Left lung (tissue), 10 donors: ENCODE measurements around the gene EXOC3. TPM values are rescaled to one million over a fixed set of nuclear protein-coding genes. Genes with fewer than 3 reads are reported as not detected.

ENCODE experiments used
- ATAC-seq: fragments of 200-7000 bp; cut with Tn5 transposase; one replicate; pipeline ENCODE4 v1.9.1; 2020; ENCODE audit warnings: moderate library complexity
- DNase-seq, 4 donors: peaks; one replicate each; pipeline ENCODE4 v3.0.0-alpha.2; 2013 to 2020
- H3K27ac ChIP-seq, 2 donors: fragments of 200-600 bp; sonication (generic) in 1 of 2; one replicate each; pipeline versions ENCODE4 v1.5.0 to v1.8.0; 2020 to 2021
- H3K27me3 ChIP-seq, 2 donors: fragments of 200-600 bp; sonication (generic) in 1 of 2; one replicate each; pipeline versions ENCODE4 v1.5.0 to v1.8.0; 2020 to 2021
- H3K36me3 ChIP-seq, 2 donors: fragments of 200-600 bp; sonication (generic) in 1 of 2; one replicate each; pipeline versions ENCODE4 v1.5.0 to v1.8.0; 2020 to 2021
- H3K4me1 ChIP-seq, 2 donors: fragments of 200-600 bp; one replicate each; pipeline ENCODE4 v1.8.0; 2021
- H3K4me3 ChIP-seq, 2 donors: fragments of 200-600 bp; sonication (generic) in 1 of 2; one replicate each; pipeline versions ENCODE4 v1.5.0 to v1.8.0; 2020 to 2021; ENCODE audit warnings: mild to moderate bottlenecking in 1 of 2
- H3K9me3 ChIP-seq, 2 donors: fragments of 200-600 bp; sonication (generic) in 1 of 2; one replicate each; pipeline versions ENCODE4 v1.5.0 to v1.8.0; 2020 to 2021
- intact Hi-C, 2 donors: fragments of 100-400 bp; cut with DNase I; formaldehyde crosslinking; loops; one replicate each; pipeline versions ENCODE4 v1.11.2 to v1.14.2; 2022
- polyA plus RNA-seq, 6 donors: library from polyadenylated mRNA; unstranded; fragments of 120-200 nt; gene quantifications; one replicate each; pipeline ENCODE4 v1.2.1, GENCODE V29; 2013; ENCODE audit not compliant: insufficient read length in 6 of 6
- total RNA-seq, 2 donors: library from RNA; stranded (reverse); fragmentation: NEBNext Ultra II Directional; extraction: Animal tissue kit (Norgen Biotek cat#: 25700); gene quantifications; one replicate each; pipeline ENCODE4 v1.2.1, GENCODE V29; 2021
- TF ChIP-seq, protein P1 (sequence below), 2 donors: fragments of 200-600 bp; sonication (generic) in 1 of 2; IDR thresholded peaks; one replicate each; pipeline versions ENCODE4 v1.5.0 to v1.8.0; 2021; ENCODE audit warnings: antibody characterized with exemption in 2 of 2
- donor health status: DM: no; HTN: yes; CAD: no.
- donor health status: DM: no; HTN: no; CAD: no.

The EXOC3 gene
- total and polyA plus RNA-seq, 8 donors: 43.8 to 62.4 (median 57.0) TPM

- Histone ChIP-seq H3K4me3 (no peak overlapping the region), H3K36me3 (no peaks in the 10 kb centered on the region), H3K4me1 (no peaks in the 10 kb centered on the region), H3K27ac (no peak overlapping the region), H3K27me3 (peaks cover 0 to 84% of the 10 kb centered on the region in 2 donors), H3K9me3 (no peaks in the 10 kb centered on the region)
- no peak for DNase-seq
- TF ChIP-seq, protein P1, sequence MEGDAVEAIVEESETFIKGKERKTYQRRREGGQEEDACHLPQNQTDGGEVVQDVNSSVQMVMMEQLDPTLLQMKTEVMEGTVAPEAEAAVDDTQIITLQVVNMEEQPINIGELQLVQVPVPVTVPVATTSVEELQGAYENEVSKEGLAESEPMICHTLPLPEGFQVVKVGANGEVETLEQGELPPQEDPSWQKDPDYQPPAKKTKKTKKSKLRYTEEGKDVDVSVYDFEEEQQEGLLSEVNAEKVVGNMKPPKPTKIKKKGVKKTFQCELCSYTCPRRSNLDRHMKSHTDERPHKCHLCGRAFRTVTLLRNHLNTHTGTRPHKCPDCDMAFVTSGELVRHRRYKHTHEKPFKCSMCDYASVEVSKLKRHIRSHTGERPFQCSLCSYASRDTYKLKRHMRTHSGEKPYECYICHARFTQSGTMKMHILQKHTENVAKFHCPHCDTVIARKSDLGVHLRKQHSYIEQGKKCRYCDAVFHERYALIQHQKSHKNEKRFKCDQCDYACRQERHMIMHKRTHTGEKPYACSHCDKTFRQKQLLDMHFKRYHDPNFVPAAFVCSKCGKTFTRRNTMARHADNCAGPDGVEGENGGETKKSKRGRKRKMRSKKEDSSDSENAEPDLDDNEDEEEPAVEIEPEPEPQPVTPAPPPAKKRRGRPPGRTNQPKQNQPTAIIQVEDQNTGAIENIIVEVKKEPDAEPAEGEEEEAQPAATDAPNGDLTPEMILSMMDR (IDR thresholded peaks at IDR 0.05): no peak
- no peak for ATAC-seq
- intact Hi-C loops: no loop called here
These were observed 45.3 kb downstream of the EXOC3 start for GRCh38 chr5:488241-488640.

- peaks cover 0 to 84% of the 10 kb centered on the region in 2 donors for H3K27me3 ChIP-seq
- ATAC-seq (no peak), DNase-seq (no peak)
- H3K4me3 ChIP-seq: no peak overlapping the region
- no peak overlapping the region for H3K27ac ChIP-seq
- H3K4me1 ChIP-seq: no peaks in the 10 kb centered on the region
- no peaks in the 10 kb centered on the region for H3K9me3 ChIP-seq
- intact Hi-C loops: no loop called here
- TF ChIP-seq, protein P1 (IDR thresholded peaks at IDR 0.05): no peak
- H3K36me3 ChIP-seq: no peaks in the 10 kb centered on the region
These were observed 46.0 kb downstream of the EXOC3 start for GRCh38 chr5:488744-489688.

- no peak overlapping the region for H3K27ac ChIP-seq
- intact Hi-C loops: no loop called here
- H3K27me3 ChIP-seq: peaks cover 0 to 84% of the 10 kb centered on the region in 2 donors
- no peaks in the 10 kb centered on the region for H3K36me3 ChIP-seq
- H3K4me1 ChIP-seq: no peaks in the 10 kb centered on the region
- no peak for ATAC-seq
- DNase-seq: no peak
- TF ChIP-seq, protein P1 (IDR thresholded peaks at IDR 0.05): no peak
- H3K9me3 ChIP-seq: no peaks in the 10 kb centered on the region
- H3K4me3 ChIP-seq: no peak overlapping the region
These were observed 46.7 kb downstream of the EXOC3 start for GRCh38 chr5:489689-490080.

GRCh38 chr5:490116-491106 lies 47.4 kb downstream of the EXOC3 start:
- H3K27ac ChIP-seq: no peak overlapping the region
- H3K36me3 ChIP-seq: no peaks in the 10 kb centered on the region
- no peaks in the 10 kb centered on the region for H3K4me1 ChIP-seq
- H3K4me3 ChIP-seq: no peak overlapping the region
- ATAC-seq (no peak), DNase-seq (no peak)
- TF ChIP-seq, protein P1 (IDR thresholded peaks at IDR 0.05): no peak
- intact Hi-C loops: no loop called here
- H3K27me3 ChIP-seq: peaks cover 0 to 83% of the 10 kb centered on the region in 2 donors
- H3K9me3 ChIP-seq: no peaks in the 10 kb centered on the region
